ENCODE measurements around the gene ADAMTS8. TPM values are rescaled to one million over a fixed set of nuclear protein-coding genes. Genes with fewer than 3 reads are reported as not detected.

ADAMTS8 gene
- total and polyA plus RNA-seq, 2 donors (not counting 3 experiments of a cell fraction or from before 2014, with no cell fraction given), result not detected

- ChIA-PET CTCF (interaction anchor here (1.4 kb wide), 1 partner anchor 201 kb away, joined by 7 read pairs; no protein-coding TSS in a partner anchor), POLR2A (no interaction called here)
- intact Hi-C loops (cut with micrococcal nuclease) (no loop called here), dilution Hi-C loops (cut with MboI; ENCODE audit: extremely low pct_ligation_motif_present, low sequenced_read_pairs) (no loop called here)
- Histone ChIP-seq H3K9me1 (replicated peaks; ENCODE audit: control insufficient read depth, extremely low read depth, insufficient read depth, low read length) (no peaks in the 10 kb centered on the region), H3K36me3 (ENCODE audit: control insufficient read depth in 2 of 2, extremely low read depth in 1 of 2, insufficient read depth in 2 of 2, low read length in 2 of 2) (no peaks in the 10 kb centered on the region), H3K27ac (ENCODE audit: insufficient read depth, low read depth, low read length) (no peak overlapping the region), H3K79me2 (ENCODE audit: control insufficient read depth, insufficient read depth, low read length) (no peaks in the 10 kb centered on the region), H3K4me1 (ENCODE audit: control insufficient read depth, extremely low read depth, insufficient read depth, low read length) (no peaks in the 10 kb centered on the region), H3K4me2 (ENCODE audit: insufficient read depth, low read length) (no peak overlapping the region), H3K9ac (replicated peaks; ENCODE audit: extremely low read depth, insufficient read depth, low read length) (no peak overlapping the region), H4K20me1 (replicated peaks; ENCODE audit: control insufficient read depth, extremely low read depth, insufficient read depth, low read length) (no peaks in the 10 kb centered on the region), H3K4me3 (replicated peaks in 1 of 3; ENCODE audit: insufficient read depth in 1 of 3, low read depth in 1 of 3, low read length in 3 of 3) (no peak overlapping the region), H3K9me3 (replicated peaks; ENCODE audit: control insufficient read depth, insufficient read depth, low read length) (no peaks in the 10 kb centered on the region), H3K27me3 (ENCODE audit: control insufficient read depth in 2 of 2, insufficient read depth in 2 of 2, low read length in 2 of 2) (no peaks in the 10 kb centered on the region), H2AFZ (ENCODE audit: low read depth, low read length) (no peak overlapping the region)
- no peak for DNase-seq (ENCODE audit: low read depth, low spot score)
- no peak for FAIRE-seq
- TF ChIP-seq JUN (IDR thresholded peaks at IDR 0.05; ENCODE audit: borderline replicate concordance, insufficient read depth, insufficient read length, low read depth) (no peak), POLR2A (IDR thresholded peaks at IDR 0.05; ENCODE audit: low read depth, low read length) (no peak), MAX (IDR thresholded peaks at IDR 0.05; ENCODE audit: insufficient read depth, insufficient read length) (no peak), POLR2AphosphoS5 (IDR thresholded peaks at IDR 0.05; ENCODE audit: insufficient read depth, low read depth, low read length) (no peak), EZH2 (IDR thresholded peaks at IDR 0.05; ENCODE audit: borderline replicate concordance, low read depth, low read length, severe bottlenecking) (no peak), CTCF (IDR thresholded peaks at IDR 0.05; ENCODE audit: extremely low read depth in 1 of 2, insufficient read depth in 1 of 2, low read depth in 1 of 2, low read length in 2 of 2) (no peak)
- no TSS peak for BruUV-seq (replicated peaks)
Observed at GRCh38 chr11:130413405-130414106, 14.9 kb downstream of the ADAMTS8 start.

Measured in endothelial cell of umbilical vein (primary cell).